WI38 (cell line): Measurements from ENCODE around the gene PLCG1.

Source experiments
- H3K4me3 ChIP-seq: 2 replicates; pipeline ENCODE4 v1.5.1; 2011; ENCODE audit warnings: low read depth, mild to moderate bottlenecking, control low read depth, low read length
- CTCF ChIP-seq: IDR thresholded peaks from 2 replicates; pipeline ENCODE4 v1.5.1; 2012; ENCODE audit warnings: low read depth, mild to moderate bottlenecking, control low read depth, low read length

The PLCG1 gene

DNA sequence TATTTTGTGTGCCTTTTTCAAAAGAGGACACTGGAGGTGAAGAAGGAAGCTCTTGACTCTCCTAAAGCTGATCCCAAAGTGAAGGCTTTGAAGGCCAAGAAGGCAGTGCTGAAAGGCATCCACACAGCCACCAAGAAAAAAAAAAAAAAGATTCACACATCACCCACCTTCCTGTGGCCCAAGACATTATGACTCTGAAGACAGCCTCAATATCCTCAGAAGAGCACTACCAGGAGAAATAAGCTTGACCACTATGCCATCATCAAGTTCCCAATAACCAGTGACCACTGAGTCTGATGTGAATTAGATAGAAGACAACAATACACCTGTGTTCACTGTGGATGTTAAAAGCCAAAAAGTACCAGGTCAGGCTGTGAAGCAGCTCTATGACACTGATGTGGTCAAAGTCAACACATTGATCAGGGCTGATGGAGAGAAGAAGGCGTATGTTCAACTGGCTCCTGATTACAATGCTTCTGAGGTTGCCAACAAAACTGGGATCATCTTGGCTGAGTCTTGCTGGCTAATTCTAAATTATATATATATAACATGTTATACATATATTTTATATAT, 59.4 kb downstream of the PLCG1 start:
- no peak overlapping the region for H3K4me3 ChIP-seq
- no peak for TF ChIP-seq CTCF

GRCh38 chr20:41198443-41198842, 61.1 kb downstream of the PLCG1 start:
- H3K4me3 ChIP-seq = no peak overlapping the region

GRCh38 chr20:41200446-41201202, 63.3 kb downstream of the PLCG1 start:
- no peak overlapping the region for H3K4me3 ChIP-seq
- no peak for TF ChIP-seq CTCF

More at GRCh38 chr20:41198443-41198842, 61.1 kb downstream of the PLCG1 start:
- TF ChIP-seq CTCF = no peak

- no peak overlapping the region for H3K4me3 ChIP-seq
- TF ChIP-seq CTCF = no peak
Observed at GRCh38 chr20:41201760-41202159, 64.4 kb downstream of the PLCG1 start.

- no peak for TF ChIP-seq CTCF
Observed at GRCh38 chr20:41202426-41202825, 65.1 kb downstream of the PLCG1 start.

GRCh38 chr20:41203660-41204059, 66.3 kb downstream of the PLCG1 start:
- no peak overlapping the region for H3K4me3 ChIP-seq
- no peak for TF ChIP-seq CTCF

More at GRCh38 chr20:41202426-41202825, 65.1 kb downstream of the PLCG1 start:
- H3K4me3 ChIP-seq = no peak overlapping the region
